GM18505 (cell line): ENCODE results near the gene TTC32.
"Not testable (repeated sequence)": the region's sequence is repeated elsewhere in the genome, so short reads cannot be mapped to it uniquely, and the experiment has no call there.

ENCODE experiments used
- ATAC-seq: cut with Tn5 transposase; IDR thresholded peaks from one replicate; pipeline ENCODE4 v1.9.1; 2021; ENCODE audit not compliant: unreplicated experiment
- POLR2A ChIP-seq: IDR thresholded peaks from 4 replicates; pipeline ENCODE4 v1.6.1; 2011; ENCODE audit warnings: borderline replicate concordance; ENCODE audit not compliant: insufficient read depth, insufficient read length; ENCODE audit errors: extremely low read depth

TTC32 gene

GRCh38 chr2:19890104-19890503 lies 11.7 kb downstream of the TTC32 start:
- TF ChIP-seq POLR2A = no peak
- no peak for ATAC-seq

GRCh38 chr2:19888831-19889230 lies 13.0 kb downstream of the TTC32 start:
- TF ChIP-seq POLR2A = no peak
- ATAC-seq = no peak

GRCh38 chr2:19887510-19887909 lies 14.3 kb downstream of the TTC32 start:
- TF ChIP-seq POLR2A = no peak
- no peak for ATAC-seq

GRCh38 chr2:19886261-19886660 lies 15.5 kb downstream of the TTC32 start:
- no peak for TF ChIP-seq POLR2A
- ATAC-seq = no peak

GRCh38 chr2:19885791-19886190 lies 16.0 kb downstream of the TTC32 start:
- no peak for ATAC-seq
- TF ChIP-seq POLR2A = no peak

GRCh38 chr2:19883971-19884720 lies 17.6 kb downstream of the TTC32 start:
- TF ChIP-seq POLR2A = no peak
- no peak for ATAC-seq

GRCh38 chr2:19883486-19883885 lies 18.3 kb downstream of the TTC32 start:
- no peak for ATAC-seq
- no peak for TF ChIP-seq POLR2A

- ATAC-seq = no peak
- no peak for TF ChIP-seq POLR2A
Observed at GRCh38 chr2:19882286-19882685, 19.5 kb downstream of the TTC32 start.

GRCh38 chr2:19881908-19882265 lies 19.9 kb downstream of the TTC32 start:
- TF ChIP-seq POLR2A = no peak
- no peak for ATAC-seq

- ATAC-seq = no peak
- TF ChIP-seq POLR2A = no peak
Observed at GRCh38 chr2:19881221-19881907, 20.4 kb downstream of the TTC32 start.

GRCh38 chr2:19880191-19880590 lies 21.6 kb downstream of the TTC32 start:
- ATAC-seq = not testable (repeated sequence)

- no peak for ATAC-seq
- TF ChIP-seq POLR2A = no peak
Observed at GRCh38 chr2:19879120-19879519, 22.7 kb downstream of the TTC32 start.

- no peak for ATAC-seq
- no peak for TF ChIP-seq POLR2A
Observed at GRCh38 chr2:19878268-19879046, 23.3 kb downstream of the TTC32 start.

GRCh38 chr2:19876751-19877150 lies 25.0 kb downstream of the TTC32 start:
- no peak for ATAC-seq
- no peak for TF ChIP-seq POLR2A

- no peak for ATAC-seq
- TF ChIP-seq POLR2A = no peak
Observed at GRCh38 chr2:19875280-19875679, 26.5 kb downstream of the TTC32 start.

- TF ChIP-seq POLR2A = no peak
- no peak for ATAC-seq
Observed at GRCh38 chr2:19874726-19875125, 27.1 kb downstream of the TTC32 start.
